Cardiac muscle cell (in vitro differentiated cells and primary cell): Measurements from ENCODE around the gene LRRC8C. TPM values are rescaled to one million over a fixed set of nuclear protein-coding genes. Genes with fewer than 3 reads are reported as not detected.

Experiments used
- DNase-seq, 2 donors: peaks; one replicate each; pipeline versions ENCODE4 v3.0.0 to v3.0.0-alpha.2; 2010 to 2017; ENCODE audit warnings: low read depth in 1 of 2, low spot score in 1 of 2
- H3K27ac ChIP-seq: fragments of 200-600 bp; sonication (generic); 2 replicates; pipeline ENCODE4 v1.5.1; 2016
- H3K27me3 ChIP-seq: fragments of 200-600 bp; sonication (generic); 2 replicates; pipeline ENCODE4 v1.6.0; 2016; ENCODE audit warnings: control low read depth
- H3K36me3 ChIP-seq: fragments of 200-600 bp; sonication (generic); 2 replicates; pipeline ENCODE4 v1.5.1; 2016; ENCODE audit warnings: control low read depth
- H3K4me1 ChIP-seq: fragments of 200-600 bp; sonication (generic); 2 replicates; pipeline ENCODE4 v1.8.1; 2017; ENCODE audit warnings: low read depth, mild to moderate bottlenecking, mixed run types
- H3K4me3 ChIP-seq: fragments of 200-600 bp; sonication (generic); 2 replicates; pipeline ENCODE4 v1.5.1; 2016; ENCODE audit warnings: mild to moderate bottlenecking
- H3K9me3 ChIP-seq: fragments of 200-600 bp; sonication (generic); 2 replicates; pipeline ENCODE4 v1.5.1; 2017; ENCODE audit warnings: low read depth, mild to moderate bottlenecking, control low read depth
- CTCF ChIP-seq: IDR thresholded peaks from 2 replicates; pipeline ENCODE4 v1.5.1; 2012; ENCODE audit warnings: low read depth, mild to moderate bottlenecking, low read length
- polyA plus RNA-seq: library from polyadenylated mRNA; unstranded; fragments of >200 nt; fragmentation: Nextera tagmentation; extraction: Ambion mirVana; gene quantifications from 2 replicates; pipeline ENCODE4 v1.2.1, GENCODE V29; 2016
- total RNA-seq: library from RNA; depleted of rRNA; stranded (reverse); fragments of >200 nt; gene quantifications from 2 replicates; pipeline ENCODE4 v1.2.3, GENCODE V29; 2016

Gene LRRC8C
- total and polyA plus RNA-seq, 2 experiments from 2014 or later: 2.3 to 4.3 TPM

- DNase-seq: no peak
- Histone ChIP-seq H3K36me3 (no peaks in the 10 kb centered on the region), H3K27ac (no peak overlapping the region), H3K27me3 (peaks cover 8% of the 10 kb centered on the region), H3K4me1 (peaks cover 6% of the 10 kb centered on the region), H3K9me3 (no peaks in the 10 kb centered on the region), H3K4me3 (no peak overlapping the region)
- no peak for TF ChIP-seq CTCF
Measured at GRCh38 chr1:89761901-89762300, 129.0 kb downstream of the LRRC8C start.

GRCh38 chr1:89762386-89762778 is 129.5 kb downstream of the LRRC8C start:
- no peak for DNase-seq
- H3K9me3 ChIP-seq: no peaks in the 10 kb centered on the region
- no peak for TF ChIP-seq CTCF
- no peak overlapping the region for H3K27ac ChIP-seq
- no peaks in the 10 kb centered on the region for H3K36me3 ChIP-seq
- H3K27me3 ChIP-seq: peaks cover 8% of the 10 kb centered on the region
- peaks cover 6% of the 10 kb centered on the region for H3K4me1 ChIP-seq
- no peak overlapping the region for H3K4me3 ChIP-seq

GRCh38 chr1:89762779-89763648 is 130.1 kb downstream of the LRRC8C start:
- Histone ChIP-seq H3K27me3 (peaks cover 8% of the 10 kb centered on the region), H3K9me3 (no peaks in the 10 kb centered on the region), H3K4me1 (peaks cover 6% of the 10 kb centered on the region), H3K27ac (no peak overlapping the region), H3K36me3 (no peaks in the 10 kb centered on the region), H3K4me3 (peak overlapping the region; percentile 42)
- DNase-seq: peak; percentile 91
- peak; percentile 97 for TF ChIP-seq CTCF

- Histone ChIP-seq H3K27ac (no peak overlapping the region), H3K4me1 (peaks cover 6% of the 10 kb centered on the region), H3K4me3 (peak overlapping the region; percentile 42), H3K36me3 (no peaks in the 10 kb centered on the region), H3K27me3 (peaks cover 8% of the 10 kb centered on the region), H3K9me3 (no peaks in the 10 kb centered on the region)
- no peak for TF ChIP-seq CTCF
- no peak for DNase-seq
Measured at GRCh38 chr1:89763649-89763986, 130.7 kb downstream of the LRRC8C start.

- H3K27ac ChIP-seq: no peak overlapping the region
- no peak for DNase-seq
- H3K9me3 ChIP-seq: no peaks in the 10 kb centered on the region
- H3K36me3 ChIP-seq: no peaks in the 10 kb centered on the region
- H3K27me3 ChIP-seq: peaks cover 8% of the 10 kb centered on the region
- H3K4me3 ChIP-seq: no peak overlapping the region
- no peak for TF ChIP-seq CTCF
- H3K4me1 ChIP-seq: peaks cover 6% of the 10 kb centered on the region
Measured at GRCh38 chr1:89765774-89766173, 132.9 kb downstream of the LRRC8C start.
